Osteoblast (primary cell): ENCODE results near the gene LRRTM4. TPM values are rescaled to one million over a fixed set of nuclear protein-coding genes. Genes with fewer than 3 reads are reported as not detected.

Experiments
- DNase-seq: peaks from one replicate; pipeline ENCODE4 v3.0.0; 2011; ENCODE audit warnings: low spot score, mixed read lengths; ENCODE audit not compliant: insufficient read length; ENCODE audit errors: missing footprints
- H2AFZ ChIP-seq: 2 replicates; pipeline ENCODE4 v1.6.0; 2011; ENCODE audit warnings: mild to moderate bottlenecking, low read length
- H3K27ac ChIP-seq: 2 replicates; pipeline ENCODE4 v1.5.1; 2011; ENCODE audit warnings: mild to moderate bottlenecking, low read depth, low read length, moderate library complexity
- H3K27me3 ChIP-seq: 2 replicates; pipeline ENCODE4 v1.6.0; 2012; ENCODE audit warnings: mild to moderate bottlenecking, control low read depth, inconsistent platforms, low read length, moderate library complexity; ENCODE audit not compliant: insufficient read depth
- H3K36me3 ChIP-seq: 2 replicates; pipeline ENCODE4 v1.5.1; 2011; ENCODE audit warnings: mild to moderate bottlenecking, low read length, control low read depth, moderate library complexity; ENCODE audit not compliant: insufficient read depth
- H3K4me1 ChIP-seq: 2 replicates; pipeline ENCODE4 v1.5.1; 2011; ENCODE audit warnings: mild to moderate bottlenecking, low read length, control low read depth, moderate library complexity; ENCODE audit not compliant: insufficient read depth
- H3K4me2 ChIP-seq: 2 replicates; pipeline ENCODE4 v1.6.0; 2011; ENCODE audit warnings: mild to moderate bottlenecking, low read length; ENCODE audit not compliant: insufficient read depth
- H3K4me3 ChIP-seq: fragments of 200-600 bp; sonication (generic); 3 replicates; pipeline ENCODE4 v1.5.1; 2012; ENCODE audit warnings: mild to moderate bottlenecking, low read length, inconsistent platforms; ENCODE audit not compliant: insufficient read depth
- H3K79me2 ChIP-seq: 2 replicates; pipeline ENCODE4 v1.6.0; 2012; ENCODE audit warnings: mild to moderate bottlenecking, low read length, control low read depth, inconsistent platforms; ENCODE audit not compliant: insufficient read depth
- H3K9me3 ChIP-seq: 2 replicates; pipeline ENCODE4 v1.5.1; 2011; ENCODE audit warnings: low read depth, low read length, control low read depth
- H4K20me1 ChIP-seq: 2 replicates; pipeline ENCODE4 v1.6.0; 2012; ENCODE audit warnings: mild to moderate bottlenecking, low read length, control low read depth; ENCODE audit not compliant: insufficient read depth
- CTCF ChIP-seq: IDR thresholded peaks from 2 replicates; pipeline ENCODE4 v1.5.1; 2011; ENCODE audit warnings: mild to moderate bottlenecking, low read depth, low read length, moderate library complexity; ENCODE audit errors: extremely low read depth
- total RNA-seq: library from RNA; depleted of rRNA; stranded (reverse); fragments of >200 nt; gene quantifications from 2 replicates; pipeline ENCODE4 v1.2.3, GENCODE V29; 2012

The LRRTM4 gene
- total RNA-seq, 1 donor, result not detected

GRCh38 chr2:77105008-77105407 is 417.2 kb downstream of the LRRTM4 start:
- Histone ChIP-seq H3K27me3 (no peaks in the 10 kb centered on the region), H4K20me1 (no peaks in the 10 kb centered on the region), H3K4me1 (no peaks in the 10 kb centered on the region), H2AFZ (no peak overlapping the region), H3K4me2 (no peak overlapping the region), H3K9me3 (no peaks in the 10 kb centered on the region), H3K4me3 (no peak overlapping the region), H3K27ac (no peak overlapping the region), H3K36me3 (no peaks in the 10 kb centered on the region), H3K79me2 (no peaks in the 10 kb centered on the region)
- no peak for TF ChIP-seq CTCF
- no peak for DNase-seq

DNA sequence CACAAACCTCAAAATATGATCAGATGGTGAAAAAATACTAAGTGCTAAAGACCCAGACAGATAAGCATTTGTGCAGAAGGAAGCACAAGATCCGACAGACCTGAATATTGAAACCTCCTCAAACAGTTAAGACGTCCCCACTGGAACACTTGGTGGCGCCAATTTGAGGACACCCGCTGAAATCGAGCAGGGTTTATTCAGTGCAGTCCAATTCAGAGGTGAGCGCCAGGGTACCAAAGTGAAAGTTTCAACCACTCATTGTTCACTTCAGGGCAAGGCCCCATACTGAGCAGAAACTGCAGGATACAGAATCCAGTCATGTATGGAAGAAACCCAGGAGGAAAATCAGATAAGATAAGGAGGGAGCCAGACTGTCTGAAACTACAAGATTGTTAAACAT is 417.6 kb downstream of the LRRTM4 start:
- Histone ChIP-seq H3K4me3 (no peak overlapping the region), H3K4me1 (no peaks in the 10 kb centered on the region), H3K79me2 (no peaks in the 10 kb centered on the region), H2AFZ (no peak overlapping the region), H3K27me3 (no peaks in the 10 kb centered on the region), H4K20me1 (no peaks in the 10 kb centered on the region), H3K4me2 (no peak overlapping the region), H3K27ac (no peak overlapping the region), H3K9me3 (no peaks in the 10 kb centered on the region), H3K36me3 (no peaks in the 10 kb centered on the region)
- no peak for DNase-seq
- no peak for TF ChIP-seq CTCF

DNA sequence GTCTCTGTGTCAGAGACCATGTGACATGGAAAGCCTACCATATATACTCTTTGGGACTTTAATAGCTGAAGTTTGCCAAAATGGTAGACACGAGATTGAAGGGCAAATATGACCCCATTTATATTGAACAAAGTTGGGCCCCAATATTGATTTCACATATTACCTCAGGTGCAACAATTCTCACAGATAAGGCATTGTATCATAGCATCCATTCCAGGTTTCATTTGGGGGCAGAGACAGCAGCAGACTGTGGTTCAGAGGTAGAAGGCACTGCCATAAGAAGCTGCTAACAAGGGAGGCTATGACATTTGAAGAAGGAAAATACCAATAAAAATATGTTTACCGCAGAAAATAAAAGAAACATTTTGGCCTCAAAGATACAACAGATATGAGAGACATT is 419.2 kb downstream of the LRRTM4 start:
- Histone ChIP-seq H3K27ac (no peak overlapping the region), H3K36me3 (no peaks in the 10 kb centered on the region), H3K4me3 (no peak overlapping the region), H3K27me3 (no peaks in the 10 kb centered on the region), H3K4me1 (no peaks in the 10 kb centered on the region), H2AFZ (no peak overlapping the region), H3K9me3 (no peaks in the 10 kb centered on the region), H4K20me1 (no peaks in the 10 kb centered on the region), H3K79me2 (no peaks in the 10 kb centered on the region), H3K4me2 (no peak overlapping the region)
- DNase-seq, result no peak
- no peak for TF ChIP-seq CTCF

GRCh38 chr2:77101796-77102452 is 420.3 kb downstream of the LRRTM4 start:
- DNase-seq, result no peak
- H3K4me2 ChIP-seq, result no peak overlapping the region
- no peaks in the 10 kb centered on the region for H3K9me3 ChIP-seq
- H3K27me3 ChIP-seq, result no peaks in the 10 kb centered on the region
- no peaks in the 10 kb centered on the region for H4K20me1 ChIP-seq
- H3K4me3 ChIP-seq, result no peak overlapping the region
- no peak overlapping the region for H2AFZ ChIP-seq
- no peaks in the 10 kb centered on the region for H3K4me1 ChIP-seq
- H3K79me2 ChIP-seq, result no peaks in the 10 kb centered on the region
- H3K27ac ChIP-seq, result no peak overlapping the region
- H3K36me3 ChIP-seq, result no peaks in the 10 kb centered on the region
- no peak for TF ChIP-seq CTCF
